Mesothelial cell of epicardium (in vitro differentiated cells): ENCODE measurements around the gene KCNMA1. TPM values are rescaled to one million over a fixed set of nuclear protein-coding genes. Genes with fewer than 3 reads are reported as not detected.
"Not testable (repeated sequence)": the region's sequence is repeated elsewhere in the genome, so short reads cannot be mapped to it uniquely, and the experiment has no call there.

Experiments used
- DNase-seq, 2 experiments: peaks; one replicate each; pipeline ENCODE4 v3.0.0; 2021; ENCODE audit warnings: low spot score in 2 of 2; ENCODE audit not compliant: unreplicated experiment in 2 of 2
- H3K27ac Mint-ChIP-seq: 2 replicates; pipeline ENCODE4 v1.8.0; 2021; ENCODE audit warnings: mixed read lengths
- H3K27me3 Mint-ChIP-seq: 2 replicates; pipeline ENCODE4 v1.8.0; 2021; ENCODE audit warnings: low read depth, mixed read lengths
- H3K36me3 Mint-ChIP-seq: 2 replicates; pipeline ENCODE4 v1.8.0; 2021; ENCODE audit warnings: mixed read lengths
- H3K4me1 Mint-ChIP-seq: 2 replicates; pipeline ENCODE4 v1.8.0; 2021; ENCODE audit warnings: mixed read lengths
- H3K4me3 Mint-ChIP-seq: 2 replicates; pipeline ENCODE4 v1.8.0; 2021; ENCODE audit warnings: mild to moderate bottlenecking, moderate library complexity, mixed read lengths
- H3K9me3 Mint-ChIP-seq: 2 replicates; pipeline ENCODE4 v1.8.0; 2021; ENCODE audit warnings: mixed read lengths
- CTCF ChIP-seq: fragments of 200-600 bp; sonication (generic); IDR thresholded peaks from one replicate; pipeline ENCODE4 v1.5.0; 2021; ENCODE audit warnings: antibody characterized with exemption; ENCODE audit not compliant: unreplicated experiment
- total RNA-seq: library from RNA; stranded (reverse); gene quantifications from 3 replicates; pipeline ENCODE4 v1.2.1, GENCODE V29; 2021

The KCNMA1 gene
- total RNA-seq, 1 donor from 2014 or later: 44.0 TPM

- no peak for TF ChIP-seq CTCF
Observed at GRCh38 chr10:77522268-77522809, 115.3 kb downstream of the KCNMA1 start.

GRCh38 chr10:77520995-77521394 lies 116.6 kb downstream of the KCNMA1 start:
- Mint-ChIP-seq H3K36me3 (no peaks in the 10 kb centered on the region), H3K27me3 (no peaks in the 10 kb centered on the region), H3K4me3 (no peak overlapping the region), H3K9me3 (peaks cover 5% of the 10 kb centered on the region), H3K27ac (no peak overlapping the region), H3K4me1 (peaks cover 19% of the 10 kb centered on the region)
- DNase-seq: no peak
- TF ChIP-seq CTCF: no peak

More at GRCh38 chr10:77522268-77522809, 115.3 kb downstream of the KCNMA1 start:
- no peak for DNase-seq
- Mint-ChIP-seq H3K4me3 (no peak overlapping the region), H3K27me3 (no peaks in the 10 kb centered on the region), H3K27ac (no peak overlapping the region), H3K9me3 (peaks cover 5% of the 10 kb centered on the region), H3K4me1 (peaks cover 27% of the 10 kb centered on the region), H3K36me3 (no peaks in the 10 kb centered on the region)

GRCh38 chr10:77520290-77520689 lies 117.3 kb downstream of the KCNMA1 start:
- H3K4me3 Mint-ChIP-seq: no peak overlapping the region
- no peak overlapping the region for H3K27ac Mint-ChIP-seq
- H3K36me3 Mint-ChIP-seq: no peaks in the 10 kb centered on the region
- TF ChIP-seq CTCF: no peak
- DNase-seq: no peak
- no peaks in the 10 kb centered on the region for H3K27me3 Mint-ChIP-seq
- H3K9me3 Mint-ChIP-seq: peaks cover 5% of the 10 kb centered on the region
- H3K4me1 Mint-ChIP-seq: peaks cover 24% of the 10 kb centered on the region

GRCh38 chr10:77519791-77520190 lies 117.8 kb downstream of the KCNMA1 start:
- H3K27ac Mint-ChIP-seq, DNase-seq, H3K36me3 Mint-ChIP-seq, H3K27me3 Mint-ChIP-seq, H3K9me3 Mint-ChIP-seq, H3K4me3 Mint-ChIP-seq: not testable (repeated sequence)
- H3K4me1 Mint-ChIP-seq: peaks cover 24% of the 10 kb centered on the region

GRCh38 chr10:77518910-77519274 lies 118.7 kb downstream of the KCNMA1 start:
- no peak for DNase-seq
- H3K9me3 Mint-ChIP-seq: peaks cover 5% of the 10 kb centered on the region
- no peaks in the 10 kb centered on the region for H3K27me3 Mint-ChIP-seq
- no peak overlapping the region for H3K4me3 Mint-ChIP-seq
- H3K4me1 Mint-ChIP-seq: peaks cover 24% of the 10 kb centered on the region
- H3K27ac Mint-ChIP-seq: no peak overlapping the region
- TF ChIP-seq CTCF: no peak
- H3K36me3 Mint-ChIP-seq: no peaks in the 10 kb centered on the region

GRCh38 chr10:77518241-77518909 lies 119.2 kb downstream of the KCNMA1 start:
- TF ChIP-seq CTCF: no peak
- DNase-seq: no peak
- Mint-ChIP-seq H3K27ac (no peak overlapping the region), H3K4me3 (no peak overlapping the region), H3K36me3 (no peaks in the 10 kb centered on the region), H3K9me3 (peaks cover 5% of the 10 kb centered on the region), H3K4me1 (peaks cover 26% of the 10 kb centered on the region), H3K27me3 (no peaks in the 10 kb centered on the region)
